ENCODE data around the gene C1orf185.
"Not testable (repeated sequence)": the region's sequence is repeated elsewhere in the genome, so short reads cannot be mapped to it uniquely, and the experiment has no call there.

C1orf185 gene

GRCh38 chr1:51101976-51102375 lies at the start of gene C1orf185:
Gene C1orf185, plus strand, starts transcription at chr1:51102228. Its CDS starts 6 bp downstream, at chr1:51102234.
- peak; percentile 74 for DNase-seq

- peak; percentile 30 for DNase-seq
These were observed 43.2 kb upstream of the C1orf185 start for GRCh38 chr1:51058858-51059257.

GRCh38 chr1:51061231-51061918 lies 40.7 kb upstream of the C1orf185 start:
- DNase-seq, result no peak

GRCh38 chr1:51063121-51063520 lies 38.9 kb upstream of the C1orf185 start:
- no peak for DNase-seq

DNA sequence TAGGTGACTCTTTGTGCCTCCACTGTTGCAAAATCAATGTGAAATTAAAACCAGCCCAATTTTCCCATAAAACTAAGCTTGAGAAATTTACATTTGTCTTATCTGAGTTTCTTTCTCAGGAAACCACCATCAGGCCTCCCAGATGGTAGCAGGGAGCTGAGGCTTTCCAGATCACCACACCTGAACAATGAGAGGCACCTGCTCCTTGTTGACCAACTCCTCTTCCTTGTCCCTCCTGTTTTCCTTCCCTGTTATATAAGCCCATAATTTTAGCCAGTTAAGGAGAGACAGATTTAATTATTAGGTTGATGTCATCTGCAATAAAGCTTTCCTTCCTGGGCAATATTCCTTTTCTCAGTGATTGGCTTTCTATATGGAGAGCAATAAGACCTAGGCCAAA lies 32.0 kb upstream of the C1orf185 start:
- no peak for DNase-seq

DNA sequence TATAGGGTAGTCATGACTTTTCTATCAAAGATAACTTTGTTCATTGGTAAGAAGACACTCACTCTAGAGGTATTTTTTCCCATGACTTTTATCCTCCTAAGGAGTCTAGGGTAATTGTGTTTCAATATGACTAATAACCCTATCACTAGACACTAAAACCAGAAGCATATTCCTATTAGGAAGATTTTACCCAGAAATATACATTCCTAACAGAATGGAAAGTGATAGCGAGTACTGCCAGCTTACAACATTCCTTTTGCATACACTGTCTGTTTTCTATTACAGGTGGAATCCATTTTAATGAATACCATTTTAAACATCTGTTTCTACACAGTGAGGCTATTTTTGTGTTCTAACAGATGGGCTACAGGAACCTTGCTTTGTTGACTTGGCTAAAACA lies 31.4 kb upstream of the C1orf185 start:
- no peak for DNase-seq

DNA sequence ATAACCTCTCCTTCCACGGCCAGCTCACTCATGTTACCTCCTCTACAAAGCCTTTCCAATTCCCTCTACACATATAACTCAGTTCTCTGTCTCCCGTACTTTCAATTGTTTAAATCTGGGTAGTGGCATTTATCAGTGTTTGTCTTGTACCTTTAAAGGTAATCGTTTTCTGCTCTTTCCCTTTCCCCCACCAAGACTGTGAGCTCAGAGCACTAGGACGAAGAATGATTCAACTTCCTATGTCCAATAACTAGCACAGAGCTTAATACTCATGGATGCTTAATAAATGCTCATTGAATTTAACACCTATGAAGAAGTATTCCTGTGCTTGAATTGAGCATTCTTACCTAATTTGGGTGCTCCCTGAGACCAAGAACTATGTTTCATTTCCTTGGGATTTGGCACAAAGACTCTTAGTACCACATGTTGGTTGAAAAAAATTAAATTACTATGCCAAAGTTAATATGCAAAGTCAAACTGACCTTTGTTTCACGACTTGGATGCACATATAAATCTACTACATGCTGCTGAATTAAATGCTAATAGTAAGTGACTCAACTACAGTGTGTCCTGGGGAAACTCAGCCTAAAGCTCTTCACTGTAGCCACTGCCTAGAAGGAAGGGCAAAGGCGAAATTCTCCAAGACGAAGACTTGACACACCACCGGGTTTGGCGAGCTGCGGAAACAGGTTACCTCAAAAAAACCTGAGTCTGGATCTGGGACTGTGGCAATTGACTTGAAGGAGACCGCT lies 30.6 kb upstream of the C1orf185 start:
- no peak for DNase-seq

- DNase-seq, result no peak
These were observed 30.0 kb upstream of the C1orf185 start for GRCh38 chr1:51072043-51072439.

- DNase-seq, result no peak
These were observed 29.4 kb upstream of the C1orf185 start for GRCh38 chr1:51072651-51073050.

DNA sequence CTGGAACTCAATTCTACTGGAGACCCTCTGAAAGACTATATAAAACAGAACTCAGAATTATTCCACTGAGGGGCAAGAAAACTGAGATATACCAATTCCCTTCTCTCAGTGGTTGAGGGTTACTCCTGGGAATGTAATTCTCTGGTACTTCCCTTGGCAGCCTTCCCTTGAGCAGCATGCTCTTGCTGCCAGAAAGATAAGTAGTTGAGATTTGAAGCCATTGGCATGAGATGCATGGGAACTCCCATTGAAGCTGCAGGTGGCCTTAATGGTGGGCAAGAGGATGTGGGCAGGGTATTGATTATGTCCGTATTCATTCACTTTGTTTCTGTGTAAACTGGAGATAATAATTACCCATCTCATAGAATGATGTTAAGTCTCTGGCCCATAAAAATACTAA lies 28.6 kb upstream of the C1orf185 start:
- DNase-seq, result no peak

DNA sequence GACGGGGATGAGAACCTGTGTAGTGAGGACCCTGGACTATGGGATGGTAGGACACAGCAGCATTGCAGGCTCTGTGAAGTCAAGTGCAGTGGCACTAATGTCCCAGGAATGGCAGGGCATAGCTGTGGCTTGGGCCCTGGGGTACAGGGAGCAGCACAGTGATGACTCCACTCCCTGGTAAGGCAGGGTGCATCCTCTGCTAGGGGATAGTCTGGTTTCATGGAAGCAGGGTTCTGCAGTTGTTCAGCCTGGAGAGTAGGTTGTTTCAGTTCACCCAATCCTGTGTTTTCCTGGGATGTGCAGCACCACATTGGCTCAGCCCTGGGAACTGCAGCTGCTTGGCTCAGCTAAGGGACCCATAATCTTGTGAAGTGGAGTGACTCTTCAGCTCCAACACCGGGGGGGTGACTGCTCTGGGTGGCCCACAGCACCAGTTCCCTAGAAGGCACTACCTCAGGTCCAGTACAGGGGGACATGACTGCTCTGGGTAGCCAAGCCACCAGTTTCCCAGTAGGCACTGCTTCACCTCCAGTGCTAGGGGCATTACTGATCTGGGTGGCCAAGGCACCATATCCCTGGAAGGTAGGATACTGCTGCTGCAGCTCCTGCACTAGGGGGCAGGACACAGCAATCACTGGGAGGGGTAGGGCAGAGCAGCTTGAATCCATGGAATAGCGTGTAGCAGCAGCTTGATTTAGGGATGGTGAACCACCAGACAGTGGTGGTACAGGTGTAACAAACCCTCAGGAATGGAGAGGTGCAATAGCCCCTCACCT lies 15.3 kb upstream of the C1orf185 start:
- no peak for DNase-seq

DNA sequence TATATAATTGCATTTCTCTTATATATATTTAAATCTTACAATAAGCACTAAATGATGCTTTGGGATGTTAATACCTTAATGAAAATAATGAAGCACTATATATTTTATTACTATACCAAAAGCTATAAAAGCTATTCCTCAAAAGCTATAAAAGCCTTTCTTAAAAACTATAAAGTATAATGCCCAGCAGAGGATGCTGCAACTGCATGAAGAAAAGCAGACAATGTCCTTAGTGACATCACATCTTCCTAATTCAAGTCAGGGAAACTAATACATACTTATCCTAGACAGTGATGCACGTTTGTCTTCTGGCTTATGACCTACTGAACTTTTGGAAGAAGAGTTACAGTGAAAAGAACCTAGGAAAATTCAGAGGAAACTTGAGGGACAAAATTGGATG lies 13.6 kb upstream of the C1orf185 start:
- no peak for DNase-seq

DNA sequence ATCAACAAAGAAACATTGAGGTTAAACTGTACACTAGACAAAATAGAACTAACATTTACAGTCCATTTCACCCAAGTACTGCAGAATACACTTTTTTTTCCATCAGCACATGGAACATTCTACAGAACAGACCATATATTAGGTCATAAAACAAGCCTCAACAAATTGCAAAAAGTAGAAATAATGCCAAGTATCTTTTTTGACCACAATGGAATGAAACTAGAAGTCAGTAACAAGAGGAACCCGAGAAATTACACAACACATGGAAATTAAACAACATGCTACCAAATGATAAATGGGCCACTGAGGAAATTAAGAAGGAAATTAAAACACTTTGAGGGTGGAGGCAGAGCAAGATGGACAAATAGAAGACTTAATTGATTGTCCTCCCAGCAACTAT lies 8.4 kb upstream of the C1orf185 start:
- no peak for DNase-seq

DNA sequence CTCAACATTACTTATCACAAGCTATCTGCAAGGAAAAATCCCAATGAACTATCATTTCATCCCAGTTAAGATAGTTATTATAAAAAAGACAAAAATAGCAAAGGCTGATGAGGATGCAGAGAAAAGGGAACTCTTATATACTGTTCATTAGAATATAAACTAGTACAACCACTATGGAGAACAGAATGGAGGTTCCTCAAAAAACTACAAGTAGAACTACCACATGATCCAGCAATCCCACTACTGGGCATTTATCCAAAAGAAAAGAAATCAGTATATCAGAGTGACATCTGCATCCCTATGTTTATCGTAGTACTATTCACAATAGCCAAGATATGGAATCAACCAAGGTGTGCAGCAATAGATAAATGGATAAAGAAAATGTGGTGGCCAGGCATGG lies 4.9 kb upstream of the C1orf185 start:
- no peak for DNase-seq

DNA sequence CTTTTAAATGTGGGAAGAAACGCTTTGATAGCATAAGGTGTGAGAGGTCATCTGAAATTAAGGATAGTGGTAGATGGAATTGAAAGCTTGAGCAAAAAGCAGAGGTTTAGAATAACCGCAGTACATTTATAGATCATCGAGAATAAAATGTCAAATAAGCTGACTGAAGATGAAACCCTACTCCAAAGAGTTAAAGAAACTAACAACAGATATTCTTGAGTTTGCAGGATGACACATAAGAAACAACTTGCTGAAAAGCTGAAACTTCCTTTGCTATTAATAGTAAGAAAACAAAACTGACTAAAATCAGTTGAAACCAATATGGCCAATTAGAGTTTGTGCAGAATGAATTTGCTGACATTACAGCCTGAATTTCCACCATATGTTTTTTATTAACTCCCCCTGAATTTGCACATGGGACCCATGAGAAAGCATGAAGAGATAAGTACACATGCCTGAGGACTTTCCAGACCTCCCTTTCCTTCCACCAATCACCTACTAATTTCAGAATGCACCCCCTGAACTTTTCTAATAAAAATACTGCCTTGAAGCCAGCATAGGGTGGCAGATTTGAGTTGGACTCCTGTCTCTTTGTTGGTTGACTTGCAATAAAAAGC lies 1.7 kb upstream of the C1orf185 start:
- DNase-seq, result no peak

DNA sequence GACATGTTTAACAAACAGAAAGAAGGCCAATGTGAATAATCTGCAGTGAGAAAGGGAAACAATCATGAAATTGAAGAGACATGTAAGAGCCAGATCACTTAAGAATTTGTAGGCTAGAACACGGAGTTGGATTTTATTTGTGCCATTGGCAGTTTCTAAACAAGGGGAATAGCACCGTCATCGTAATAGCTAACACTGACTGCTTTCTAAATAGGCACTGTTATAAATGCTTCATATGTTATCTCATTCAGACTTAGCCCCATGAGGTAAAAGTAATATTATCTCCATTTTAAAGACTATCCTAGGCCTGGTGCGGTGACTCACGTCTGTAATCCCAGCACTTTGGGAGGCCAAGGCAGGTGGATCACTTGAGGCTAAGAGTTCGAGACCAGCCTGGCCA lies 12.1 kb downstream of the C1orf185 start:
- DNase-seq, result no peak

DNA sequence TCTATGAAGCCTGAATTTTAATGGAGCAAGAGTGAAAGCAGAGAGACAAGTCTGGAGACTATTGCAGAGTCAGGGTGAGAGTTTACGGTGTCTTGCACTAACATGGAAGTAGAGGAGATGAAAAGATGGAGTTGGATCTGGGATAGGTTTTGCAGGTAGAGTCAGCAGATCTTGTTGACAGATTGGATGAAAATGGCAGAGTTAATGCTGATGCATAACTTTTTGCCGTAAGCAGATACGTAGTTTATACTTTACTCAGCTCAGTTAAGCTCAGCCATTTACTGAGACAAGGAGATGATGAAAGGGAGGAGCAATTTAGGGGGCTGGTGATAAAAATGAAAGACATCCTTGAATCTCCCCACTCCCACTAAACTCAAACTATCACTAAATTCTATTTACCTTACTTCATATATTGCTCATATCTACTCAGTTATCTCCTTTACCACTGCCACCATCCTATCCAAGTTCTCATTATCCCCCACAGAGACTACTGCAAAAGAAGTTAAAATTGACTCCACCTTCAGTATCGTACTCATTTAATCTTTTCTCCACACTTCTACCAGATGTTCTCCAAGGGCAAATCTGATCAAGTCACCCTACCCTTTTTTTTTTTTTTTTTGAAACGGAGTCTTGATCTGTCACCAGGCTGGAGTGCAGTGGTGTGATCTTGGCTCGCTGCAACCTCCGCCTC lies 13.8 kb downstream of the C1orf185 start:
- peak; percentile 12 for DNase-seq

GRCh38 chr1:51119331-51119730 lies 17.3 kb downstream of the C1orf185 start:
- DNase-seq, result no peak

GRCh38 chr1:51120629-51121028 lies 18.6 kb downstream of the C1orf185 start:
- DNase-seq, result no peak

DNA sequence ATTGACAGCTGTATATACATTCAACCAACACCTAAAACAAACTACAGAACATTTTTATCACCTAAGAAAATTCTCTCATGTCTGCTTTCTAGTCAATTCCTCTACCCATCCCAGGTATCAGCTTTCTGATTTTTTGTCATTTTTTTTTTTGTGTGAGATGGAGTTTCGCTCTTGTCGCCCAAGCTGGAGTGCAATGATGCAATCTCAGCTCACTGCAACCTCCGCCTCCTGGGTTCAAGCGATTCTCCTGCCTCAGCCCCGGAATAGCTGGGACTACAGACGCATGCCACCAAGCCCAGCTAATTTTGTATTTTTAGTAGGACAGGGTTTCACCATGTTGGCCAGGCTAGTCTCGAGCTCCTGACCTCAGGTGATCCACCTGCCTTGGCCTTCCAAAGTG lies 25.1 kb downstream of the C1orf185 start:
- DNase-seq, result not testable (repeated sequence)

DNA sequence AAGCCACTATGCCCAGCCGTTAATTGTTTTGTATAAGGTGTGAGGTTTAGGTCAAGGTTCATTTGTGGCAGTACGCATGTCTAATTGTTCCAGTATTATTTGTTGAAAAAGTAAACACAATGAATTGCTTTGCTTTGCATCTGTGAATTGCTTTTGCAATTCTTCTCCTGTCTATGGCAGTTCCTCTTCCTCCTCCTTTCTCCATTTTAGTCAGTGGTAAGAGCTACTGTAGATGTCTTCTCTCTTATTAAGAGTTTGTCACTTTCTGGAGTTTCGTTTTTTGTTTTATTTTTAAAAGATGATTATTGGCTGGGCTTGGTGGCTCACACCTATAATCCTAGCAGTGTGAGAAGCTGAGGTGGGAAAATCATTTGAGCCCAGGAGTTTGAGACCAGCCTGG lies 29.2 kb downstream of the C1orf185 start:
- DNase-seq, result no peak

GRCh38 chr1:51133045-51133444 lies 31.0 kb downstream of the C1orf185 start:
- DNase-seq, result no peak

DNA sequence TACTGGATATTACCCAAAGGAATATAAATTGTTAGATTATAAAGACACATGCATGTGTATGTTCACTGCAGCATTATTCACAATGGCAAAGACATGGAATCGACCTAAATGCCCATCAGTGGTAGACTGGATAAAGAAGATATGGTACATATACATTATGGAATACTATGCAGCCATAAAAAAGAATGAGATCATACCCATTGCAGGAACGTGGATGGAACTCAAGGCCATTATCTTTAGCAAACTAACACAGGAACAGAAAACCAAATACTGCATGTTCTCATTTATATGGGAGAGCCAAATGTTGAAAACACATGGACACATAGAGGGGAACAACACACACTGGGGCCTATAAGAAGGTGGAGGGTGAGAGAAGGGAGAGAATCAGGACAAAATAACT lies 35.7 kb downstream of the C1orf185 start:
- not testable (repeated sequence) for DNase-seq
